Measurements from ENCODE around the gene MOB3A. TPM values are rescaled to one million over a fixed set of nuclear protein-coding genes. Genes with fewer than 3 reads are reported as not detected.

The MOB3A gene
- total and polyA plus RNA-seq, 2 of the 13 experiments (the other 11 are each of a cell fraction or from before 2014, with no cell fraction given) = 3.5 to 17.8 TPM

DNA sequence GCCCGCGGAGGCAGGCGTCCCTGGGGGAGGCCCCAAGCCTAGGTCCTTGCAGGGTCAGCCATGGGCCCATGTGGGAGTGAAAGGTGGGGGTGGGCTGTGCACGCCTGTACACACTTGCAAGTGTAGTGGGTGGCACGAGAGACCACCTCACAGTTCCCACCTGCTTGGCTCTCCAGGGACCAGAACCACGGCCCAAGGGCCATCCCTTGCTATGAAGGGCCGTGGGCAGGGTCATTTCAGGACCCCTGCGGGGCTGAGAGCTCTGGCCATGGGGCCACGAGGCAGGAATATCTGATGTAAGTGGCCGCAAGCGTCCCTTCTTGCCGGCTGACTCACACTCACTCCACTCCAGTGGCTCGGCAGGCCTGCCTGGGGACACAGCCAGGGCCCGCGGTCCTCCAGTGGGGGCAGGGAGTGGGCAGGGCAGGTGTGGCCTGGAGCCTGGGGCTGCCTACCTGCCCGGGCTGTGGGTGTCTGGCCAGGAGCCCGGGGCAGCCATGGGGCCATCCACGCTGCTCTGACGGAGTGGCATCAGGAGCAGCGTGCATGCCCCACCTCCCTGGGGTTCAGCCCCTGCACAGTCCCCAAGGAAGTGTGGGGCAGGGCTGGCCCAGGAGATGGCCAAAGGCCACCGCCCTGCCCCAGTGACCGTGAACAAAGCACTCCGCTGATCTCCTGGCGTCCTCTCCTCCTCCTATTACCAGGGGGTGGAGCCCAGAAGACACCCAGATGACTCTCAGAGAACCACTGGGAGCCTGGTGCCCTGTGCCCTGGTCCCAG is 36.5 kb downstream of the MOB3A start (continued):
- TF ChIP-seq ZNF652 (CRISPR knock-in tag; IDR thresholded peaks at IDR 0.05; ENCODE audit: borderline replicate concordance, low read depth) (no peak), KLF9 (CRISPR knock-in tag; IDR thresholded peaks at IDR 0.05; ENCODE audit: low read depth) (0 out of 2 replicates have a peak, but pooled peaks have one; percentile 54), SMAD1 (CRISPR knock-in tag; IDR thresholded peaks at IDR 0.05; ENCODE audit: borderline replicate concordance, low read depth) (no peak), ZC3H13 (CRISPR knock-in tag; IDR thresholded peaks at IDR 0.05) (no peak), HNRNPL (IDR thresholded peaks at IDR 0.05; ENCODE audit: low read depth, low read length) (peak; percentile 95), KAT7 (CRISPR knock-in tag; IDR thresholded peaks at IDR 0.05; ENCODE audit: borderline replicate concordance) (peak; percentile 63; the same call in 1 of the 2 replicates), YY1 (IDR thresholded peaks at IDR 0.05; ENCODE audit: insufficient read depth, insufficient replicate concordance, low read depth, low read length) (peak; percentile 30), ZNF790 (CRISPR knock-in tag; IDR thresholded peaks at IDR 0.05; ENCODE audit: borderline replicate concordance) (no peak), TBX3 (IDR thresholded peaks at IDR 0.05; ENCODE audit: borderline replicate concordance) (no peak), SRY (CRISPR knock-in tag; IDR thresholded peaks at IDR 0.05) (no peak), ZFP62 (CRISPR knock-in tag; IDR thresholded peaks at IDR 0.05) (no peak), GATAD2A (CRISPR knock-in tag; IDR thresholded peaks at IDR 0.05) (peak; percentile 76), ZNF816 (CRISPR knock-in tag; IDR thresholded peaks at IDR 0.05; ENCODE audit: borderline replicate concordance) (no peak; the same call in 1 of the 2 replicates), ARNTL (CRISPR knock-in tag; IDR thresholded peaks at IDR 0.05) (no peak; the same call in 1 of the 2 replicates), SKI (IDR thresholded peaks at IDR 0.05; ENCODE audit: partially characterized antibody) (no peak), ZNF644 (CRISPR knock-in tag; IDR thresholded peaks at IDR 0.05; ENCODE audit: low read depth) (no peak), ZNF567 (CRISPR knock-in tag; IDR thresholded peaks at IDR 0.05; ENCODE audit: borderline replicate concordance) (no peak; the same call in 1 of the 2 replicates), SP2 (CRISPR knock-in tag; IDR thresholded peaks at IDR 0.05) (0 out of 2 replicates have a peak, but pooled peaks have one; percentile 13), ZNF619 (CRISPR knock-in tag; IDR thresholded peaks at IDR 0.05) (0 out of 2 replicates have a peak, but pooled peaks have one; percentile 19), HMGA1 (CRISPR knock-in tag; conservative IDR thresholded peaks at IDR 0.05) (no peak)
- TF ChIP-seq, protein P1, sequence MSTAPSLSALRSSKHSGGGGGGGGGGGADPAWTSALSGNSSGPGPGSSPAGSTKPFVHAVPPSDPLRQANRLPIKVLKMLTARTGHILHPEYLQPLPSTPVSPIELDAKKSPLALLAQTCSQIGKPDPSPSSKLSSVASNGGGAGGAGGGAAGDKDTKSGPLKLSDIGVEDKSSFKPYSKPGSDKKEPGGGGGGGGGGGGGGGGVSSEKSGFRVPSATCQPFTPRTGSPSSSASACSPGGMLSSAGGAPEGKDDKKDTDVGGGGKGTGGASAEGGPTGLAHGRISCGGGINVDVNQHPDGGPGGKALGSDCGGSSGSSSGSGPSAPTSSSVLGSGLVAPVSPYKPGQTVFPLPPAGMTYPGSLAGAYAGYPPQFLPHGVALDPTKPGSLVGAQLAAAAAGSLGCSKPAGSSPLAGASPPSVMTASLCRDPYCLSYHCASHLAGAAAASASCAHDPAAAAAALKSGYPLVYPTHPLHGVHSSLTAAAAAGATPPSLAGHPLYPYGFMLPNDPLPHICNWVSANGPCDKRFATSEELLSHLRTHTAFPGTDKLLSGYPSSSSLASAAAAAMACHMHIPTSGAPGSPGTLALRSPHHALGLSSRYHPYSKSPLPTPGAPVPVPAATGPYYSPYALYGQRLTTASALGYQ (CRISPR knock-in tag; IDR thresholded peaks at IDR 0.05) = 0 out of 2 replicates have a peak, but pooled peaks have one; percentile 14
- TF ChIP-seq, protein P2, sequence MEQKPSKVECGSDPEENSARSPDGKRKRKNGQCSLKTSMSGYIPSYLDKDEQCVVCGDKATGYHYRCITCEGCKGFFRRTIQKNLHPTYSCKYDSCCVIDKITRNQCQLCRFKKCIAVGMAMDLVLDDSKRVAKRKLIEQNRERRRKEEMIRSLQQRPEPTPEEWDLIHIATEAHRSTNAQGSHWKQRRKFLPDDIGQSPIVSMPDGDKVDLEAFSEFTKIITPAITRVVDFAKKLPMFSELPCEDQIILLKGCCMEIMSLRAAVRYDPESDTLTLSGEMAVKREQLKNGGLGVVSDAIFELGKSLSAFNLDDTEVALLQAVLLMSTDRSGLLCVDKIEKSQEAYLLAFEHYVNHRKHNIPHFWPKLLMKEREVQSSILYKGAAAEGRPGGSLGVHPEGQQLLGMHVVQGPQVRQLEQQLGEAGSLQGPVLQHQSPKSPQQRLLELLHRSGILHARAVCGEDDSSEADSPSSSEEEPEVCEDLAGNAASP (CRISPR knock-in tag; IDR thresholded peaks at IDR 0.05; ENCODE audit: borderline replicate concordance) = peak; percentile 71
- TF ChIP-seq, protein P3, sequence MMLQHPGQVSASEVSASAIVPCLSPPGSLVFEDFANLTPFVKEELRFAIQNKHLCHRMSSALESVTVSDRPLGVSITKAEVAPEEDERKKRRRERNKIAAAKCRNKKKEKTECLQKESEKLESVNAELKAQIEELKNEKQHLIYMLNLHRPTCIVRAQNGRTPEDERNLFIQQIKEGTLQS (CRISPR knock-in tag; IDR thresholded peaks at IDR 0.05) = 0 out of 2 replicates have a peak, but pooled peaks have one; percentile 22
- TF ChIP-seq, protein P4, sequence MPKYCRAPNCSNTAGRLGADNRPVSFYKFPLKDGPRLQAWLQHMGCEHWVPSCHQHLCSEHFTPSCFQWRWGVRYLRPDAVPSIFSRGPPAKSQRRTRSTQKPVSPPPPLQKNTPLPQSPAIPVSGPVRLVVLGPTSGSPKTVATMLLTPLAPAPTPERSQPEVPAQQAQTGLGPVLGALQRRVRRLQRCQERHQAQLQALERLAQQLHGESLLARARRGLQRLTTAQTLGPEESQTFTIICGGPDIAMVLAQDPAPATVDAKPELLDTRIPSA (CRISPR knock-in tag; IDR thresholded peaks at IDR 0.05; ENCODE audit: borderline replicate concordance) = no peak
- TF ChIP-seq, protein P5, sequence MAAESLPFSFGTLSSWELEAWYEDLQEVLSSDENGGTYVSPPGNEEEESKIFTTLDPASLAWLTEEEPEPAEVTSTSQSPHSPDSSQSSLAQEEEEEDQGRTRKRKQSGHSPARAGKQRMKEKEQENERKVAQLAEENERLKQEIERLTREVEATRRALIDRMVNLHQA (CRISPR knock-in tag; IDR thresholded peaks at IDR 0.05) = peak; percentile 98

All from HepG2 (cell line).